CD4-positive, alpha-beta T cell treated with Interleukin-17A for 1 hour (primary cell): ENCODE data around the gene RPL35.
A peak's percentile ranks its signal among the peaks of the same experiment; 100 is the strongest.

Experiments used
- DNase-seq: peaks from one replicate; pipeline ENCODE4 v3.0.0-alpha.2; 2020

The RPL35 gene

DNA sequence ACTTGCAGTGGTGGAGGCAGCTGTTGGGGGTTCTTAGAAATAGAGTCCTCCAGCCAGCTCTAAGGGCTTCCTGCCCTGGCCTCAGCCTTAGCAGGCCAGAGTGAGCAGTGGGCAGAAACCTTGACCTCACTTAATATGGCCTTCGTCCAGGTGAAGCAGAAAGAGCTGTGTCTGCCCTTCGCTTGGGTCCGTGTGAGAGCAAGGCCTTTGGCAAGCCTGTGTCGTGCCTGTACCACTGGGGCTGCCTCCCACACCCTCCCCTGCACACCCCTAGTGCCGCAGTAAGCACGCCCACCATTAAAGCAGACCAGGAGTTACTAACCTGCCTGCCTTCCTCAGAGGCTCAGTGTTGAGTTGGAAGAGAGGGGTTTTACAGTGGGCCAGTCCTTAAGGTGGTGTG, 13.7 kb upstream of the RPL35 start:
- no peak for DNase-seq

DNA sequence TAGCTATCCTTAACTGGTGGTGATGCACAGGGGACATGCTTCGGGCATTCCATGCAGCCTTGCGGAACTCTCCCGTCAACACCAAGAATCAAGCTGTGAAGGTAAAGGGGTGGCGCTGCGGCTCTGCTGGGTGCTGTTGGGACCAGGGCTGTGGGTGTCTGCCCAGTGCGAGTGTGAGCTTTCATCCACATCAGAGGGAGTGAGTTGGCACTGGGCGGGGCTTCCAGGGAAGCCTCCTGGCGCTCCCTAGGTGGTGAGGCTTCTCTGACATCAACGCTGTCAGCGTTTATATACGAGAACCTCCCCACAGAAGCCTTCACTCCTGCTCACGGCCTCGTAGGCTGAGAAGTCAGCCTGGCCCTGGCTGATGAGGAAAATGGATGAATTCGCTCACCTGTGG, 11.9 kb upstream of the RPL35 start:
- DNase-seq = peak; percentile 67

DNA sequence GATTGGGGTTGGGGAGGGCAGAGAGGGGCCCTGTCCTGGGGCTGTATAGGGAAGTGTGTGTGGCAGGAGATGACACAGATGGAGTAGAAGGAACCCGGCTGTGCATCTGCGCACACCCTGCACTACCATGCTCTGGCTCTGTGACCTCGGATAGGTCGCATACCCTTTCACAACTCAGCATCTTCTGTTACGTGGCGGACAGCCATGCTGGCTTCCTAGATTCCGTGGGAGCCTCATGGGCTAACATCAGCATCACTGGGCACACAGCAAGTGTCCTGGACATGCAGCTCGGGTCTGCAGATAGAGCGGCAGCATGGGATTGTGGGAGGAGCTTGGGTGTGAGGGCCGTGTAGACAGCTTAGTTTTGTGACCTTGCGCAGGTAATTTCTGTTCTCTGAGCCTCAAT, 9.4 kb upstream of the RPL35 start:
- DNase-seq = no peak

DNA sequence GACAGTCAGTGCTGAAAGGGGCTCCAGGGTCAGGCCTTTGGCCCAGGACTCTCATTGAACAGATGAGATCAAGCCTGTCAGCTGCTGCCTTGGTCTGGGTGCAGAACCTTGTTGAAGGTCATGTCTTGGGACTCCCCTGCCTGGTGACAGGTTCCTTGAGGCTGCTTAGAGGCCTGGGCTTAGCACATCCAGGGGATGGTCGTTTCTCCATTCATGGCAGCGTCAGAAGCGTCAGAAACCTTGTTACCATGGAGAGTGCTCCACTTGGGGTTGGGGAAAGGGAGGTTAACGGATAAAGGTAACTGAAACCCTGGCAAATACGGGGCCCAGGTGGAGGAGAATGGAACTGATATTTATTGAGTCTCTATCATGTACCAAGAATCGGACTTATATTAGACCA, 9.0 kb upstream of the RPL35 start:
- peak; percentile 20 for DNase-seq

DNA sequence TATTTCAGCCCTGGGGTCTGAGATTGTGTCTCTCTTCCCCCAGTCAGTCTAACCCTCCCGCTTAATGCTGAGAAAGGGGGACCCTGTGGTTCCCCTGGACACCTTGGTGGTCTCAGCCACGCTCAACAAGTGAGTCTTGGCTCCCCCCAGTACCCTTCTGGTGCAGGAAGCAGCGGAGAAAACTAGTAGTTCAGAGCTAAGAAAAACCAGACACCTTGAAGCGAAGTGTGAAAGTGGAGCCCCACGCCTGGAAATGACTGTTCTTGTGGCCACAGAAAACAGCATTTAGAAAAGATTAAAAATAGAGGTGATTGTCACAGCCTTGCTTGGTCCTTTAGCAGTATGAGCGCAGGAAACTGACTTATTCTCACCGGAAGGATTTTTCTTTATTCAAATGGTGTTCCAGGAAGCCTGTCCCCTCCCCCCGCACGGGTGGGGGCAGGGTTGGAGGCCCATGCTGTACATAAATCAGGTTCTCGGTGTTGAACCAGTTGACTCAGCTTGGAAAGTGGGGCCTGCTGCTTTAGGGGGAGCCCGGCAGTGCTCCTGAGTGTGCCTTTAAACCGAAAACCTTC, 8.3 kb upstream of the RPL35 start:
- peak; percentile 87 for DNase-seq

DNA sequence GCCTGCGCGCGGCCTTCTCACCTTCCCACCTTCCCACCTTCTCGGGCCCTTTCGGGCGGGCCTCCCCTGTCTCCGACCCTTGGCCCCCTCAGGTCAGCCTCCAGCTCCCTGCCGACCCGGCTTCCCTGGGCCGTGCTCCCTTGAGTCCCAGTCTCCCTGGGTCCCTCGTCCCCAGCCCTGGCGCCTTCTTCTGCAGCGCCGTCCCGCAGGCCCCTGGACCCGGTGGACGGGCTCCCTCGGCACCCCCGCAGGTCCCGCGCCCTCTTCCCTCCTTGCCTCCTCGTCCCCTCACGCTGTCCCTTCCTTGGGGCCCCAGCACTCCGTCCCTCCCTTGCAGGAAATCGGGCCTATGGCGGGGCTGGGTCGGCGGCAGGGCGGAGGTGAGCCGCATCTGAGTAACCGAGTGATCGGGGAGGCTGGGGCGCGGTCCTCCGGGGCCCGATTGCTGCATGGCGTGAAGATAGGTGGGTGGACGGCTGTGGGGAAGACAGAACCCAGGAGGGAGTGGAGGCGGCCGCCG, 7.8 kb upstream of the RPL35 start:
- no peak for DNase-seq

DNA sequence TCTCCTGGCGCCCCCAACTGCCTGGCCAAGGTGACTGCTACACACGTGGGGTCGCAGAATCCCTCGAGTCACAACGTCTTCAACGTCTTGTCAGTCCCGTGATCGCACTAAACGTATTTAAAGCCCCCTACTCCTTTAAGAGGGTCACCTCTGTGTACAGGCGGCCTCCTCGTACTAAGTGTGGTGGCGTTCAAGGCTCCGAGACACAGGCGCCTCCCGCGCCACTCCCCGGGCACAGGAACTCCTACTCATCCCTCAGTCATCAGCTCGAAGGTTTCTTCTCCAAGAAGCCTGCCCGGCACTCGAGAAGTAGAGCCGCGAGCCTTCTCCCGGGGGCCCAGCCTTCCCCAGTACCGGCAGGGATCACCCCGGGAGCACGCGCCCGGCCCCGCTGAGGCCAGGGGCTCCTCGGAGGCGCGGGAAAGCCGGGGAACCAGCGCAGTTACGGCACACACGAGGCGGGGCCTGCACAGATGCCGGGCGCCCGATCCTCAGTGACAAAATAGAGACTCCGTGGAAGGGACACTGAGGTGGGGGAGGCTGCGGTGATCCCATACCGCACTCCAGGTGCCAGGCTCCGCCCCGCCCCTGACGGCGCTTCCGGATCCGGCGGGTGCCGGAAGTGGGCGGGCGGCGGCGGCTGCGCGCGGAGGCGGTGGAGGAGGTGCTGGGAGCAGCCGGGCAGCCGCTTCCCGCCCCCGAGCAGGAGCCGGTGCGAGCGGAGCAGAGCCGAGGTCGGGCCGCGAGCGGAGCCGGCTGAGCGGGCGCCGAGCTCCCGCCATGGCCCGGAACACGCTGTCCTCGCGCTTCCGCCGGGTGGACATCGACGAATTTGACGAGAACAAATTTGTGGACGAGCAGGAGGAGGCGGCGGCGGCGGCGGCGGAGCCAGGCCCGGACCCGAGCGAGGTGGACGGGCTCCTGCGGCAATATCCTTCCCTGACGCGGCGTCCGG, 7.0 kb upstream of the RPL35 start:
- peak; percentile 92 for DNase-seq

DNA sequence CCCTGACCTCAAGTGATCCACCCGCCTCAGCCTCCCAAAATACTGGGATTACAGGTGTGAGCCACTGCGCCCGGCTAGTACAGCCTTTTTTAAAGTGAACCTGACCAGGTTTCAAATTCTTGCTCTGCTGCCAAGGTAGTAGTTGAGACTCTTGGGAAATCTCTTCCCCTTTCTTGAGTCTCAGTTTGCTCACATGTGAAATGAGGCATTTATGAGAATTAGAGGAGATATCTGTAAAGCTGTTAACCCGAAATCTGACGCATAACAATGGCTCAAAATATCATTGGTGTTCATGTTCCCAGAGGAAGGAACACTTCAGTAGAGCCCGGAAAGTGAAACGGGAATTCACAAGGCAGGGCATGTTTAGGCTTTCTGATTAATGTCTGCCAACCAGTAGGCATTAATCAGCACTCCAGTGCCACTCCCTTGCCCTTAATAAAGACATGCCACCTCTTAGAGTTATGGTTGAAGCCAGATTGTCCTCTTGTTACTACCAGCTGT, 1.7 kb upstream of the RPL35 start:
- no peak for DNase-seq

DNA sequence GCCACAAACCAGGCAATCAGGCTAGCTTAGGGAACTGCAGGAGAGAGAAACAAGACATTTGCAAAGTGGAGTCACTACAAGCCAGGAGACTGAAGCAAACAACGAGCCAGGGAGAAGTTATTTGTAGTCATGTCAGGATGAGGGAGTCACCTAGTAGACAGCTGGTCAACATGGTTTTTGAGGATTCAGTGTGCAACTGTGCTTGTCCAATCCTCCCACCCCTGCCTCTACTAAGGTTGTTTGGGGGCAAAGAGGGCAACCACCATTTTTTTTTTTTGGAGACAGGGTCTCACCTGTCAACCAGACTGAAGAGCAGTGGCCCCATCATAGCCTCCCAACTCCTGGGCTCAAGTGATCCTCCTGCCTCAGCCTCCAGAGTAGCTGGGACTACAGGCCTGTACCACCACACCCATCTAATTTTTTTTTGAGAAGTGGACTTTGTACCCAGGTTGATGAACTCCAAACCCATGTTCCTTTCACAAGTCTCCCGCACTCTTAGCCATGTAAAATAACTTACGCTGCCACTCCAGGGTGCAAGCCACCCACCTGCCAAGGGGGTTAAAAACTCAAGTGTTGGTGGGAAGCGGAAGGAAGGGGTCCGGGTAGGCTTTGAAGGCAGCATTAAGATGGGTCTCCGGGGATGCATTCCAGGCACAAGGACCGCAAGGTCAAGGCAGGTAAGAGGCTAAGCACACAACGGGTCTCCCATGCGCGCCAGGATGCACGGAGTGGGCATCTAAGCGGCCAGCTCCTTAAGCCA, 995 bp downstream of the RPL35 start:
- DNase-seq = no peak

DNA sequence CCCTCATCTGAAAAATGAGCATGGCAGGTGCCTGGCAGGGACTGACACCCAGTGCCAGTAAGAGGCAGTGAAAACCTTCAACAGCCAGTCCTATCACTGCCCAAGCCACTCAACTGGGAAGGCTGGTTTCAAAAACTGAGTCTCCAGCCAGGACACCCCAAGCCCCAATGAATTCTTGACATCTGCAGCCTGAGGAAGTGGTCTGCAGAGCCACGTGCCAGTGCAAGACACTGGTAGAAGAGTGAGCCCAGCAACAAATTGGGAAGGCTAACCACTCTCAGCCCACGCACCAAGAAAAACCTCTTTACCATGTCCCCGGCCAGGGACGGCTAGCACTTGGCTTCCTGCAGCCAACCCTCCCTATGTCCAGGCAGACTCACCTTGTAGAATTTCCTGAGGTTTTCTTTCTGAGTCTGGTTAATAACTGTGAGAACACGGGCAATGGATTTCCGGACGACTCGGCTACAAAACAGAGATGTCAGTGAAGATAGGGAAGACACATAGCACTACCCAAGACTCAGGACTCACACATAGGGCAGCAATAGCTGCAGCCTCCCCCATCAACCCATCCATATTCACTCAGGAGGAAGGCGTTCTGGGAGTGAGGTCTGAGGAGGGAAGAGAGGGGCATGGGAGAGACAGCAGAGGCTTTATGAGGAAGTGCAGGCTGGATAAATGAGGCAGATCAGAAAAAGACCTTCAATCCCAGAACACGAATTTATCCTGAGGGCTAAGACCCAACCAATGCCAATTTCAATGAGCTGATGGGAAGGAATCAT, 1.8 kb downstream of the RPL35 start:
- no peak for DNase-seq

DNA sequence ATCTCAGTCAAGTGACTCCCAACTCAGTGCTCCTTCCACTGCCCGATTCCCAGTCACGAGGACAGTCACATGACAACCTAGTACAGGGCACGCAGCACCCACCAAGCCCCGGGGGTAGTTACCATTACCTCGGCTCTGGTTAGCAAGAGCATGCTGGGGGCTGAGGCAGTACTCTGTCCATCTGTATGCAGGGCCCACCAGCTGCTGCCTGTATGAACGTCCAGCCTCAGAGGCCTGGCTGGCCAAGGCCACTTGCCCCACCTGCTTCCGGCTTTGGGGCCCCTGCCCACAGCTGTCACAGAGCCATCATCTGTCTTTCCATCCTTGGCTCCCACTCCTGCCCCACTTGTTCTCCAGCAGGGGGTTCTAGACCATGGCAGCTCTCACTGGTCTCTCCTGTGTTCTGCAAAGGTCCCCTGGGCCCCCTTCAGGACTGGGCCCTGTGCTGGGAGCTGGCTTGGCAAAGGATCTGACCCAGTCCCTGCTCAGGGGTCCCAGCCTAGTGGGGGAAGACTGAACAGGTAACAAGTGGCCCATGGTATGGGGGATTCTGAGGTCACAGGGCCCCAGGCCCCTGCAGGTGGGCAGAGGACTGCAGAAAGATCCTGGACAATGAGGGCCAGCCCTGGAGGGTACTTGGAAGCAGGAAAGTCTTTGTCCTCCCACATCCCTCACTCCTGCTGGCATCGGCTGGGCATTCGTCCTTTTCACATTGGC, 3.3 kb downstream of the RPL35 start:
- DNase-seq = no peak

DNA sequence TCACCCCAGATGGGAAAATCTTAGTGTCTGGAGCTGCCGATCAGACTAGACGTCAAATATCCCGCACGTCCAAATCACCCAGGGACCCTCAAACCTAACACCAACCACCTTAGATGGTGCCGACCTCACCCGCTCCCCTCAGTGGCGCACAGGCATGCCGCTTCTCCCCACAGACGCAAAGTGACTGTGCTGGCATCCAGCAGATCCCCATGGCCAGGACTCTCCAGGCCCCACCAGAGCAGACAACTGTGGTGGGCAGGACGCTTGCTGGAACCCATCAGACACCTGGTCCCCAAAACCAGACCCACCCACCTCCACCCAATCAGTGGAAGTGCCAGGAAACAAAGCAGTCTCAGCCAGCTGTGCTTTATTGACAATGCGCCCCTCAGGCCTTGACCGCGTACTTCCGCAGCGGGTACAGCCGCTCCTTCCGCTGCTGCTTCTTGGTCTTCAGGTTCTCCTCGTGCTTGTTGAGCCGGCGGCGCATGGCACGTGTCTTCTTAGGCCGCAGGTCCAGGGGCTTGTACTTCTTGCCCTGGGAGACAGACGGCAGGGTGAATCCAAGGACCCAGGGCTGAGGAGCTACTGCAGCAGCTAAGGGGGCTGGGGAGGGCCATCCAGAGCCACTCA, 4.1 kb downstream of the RPL35 start:
- DNase-seq = no peak

DNA sequence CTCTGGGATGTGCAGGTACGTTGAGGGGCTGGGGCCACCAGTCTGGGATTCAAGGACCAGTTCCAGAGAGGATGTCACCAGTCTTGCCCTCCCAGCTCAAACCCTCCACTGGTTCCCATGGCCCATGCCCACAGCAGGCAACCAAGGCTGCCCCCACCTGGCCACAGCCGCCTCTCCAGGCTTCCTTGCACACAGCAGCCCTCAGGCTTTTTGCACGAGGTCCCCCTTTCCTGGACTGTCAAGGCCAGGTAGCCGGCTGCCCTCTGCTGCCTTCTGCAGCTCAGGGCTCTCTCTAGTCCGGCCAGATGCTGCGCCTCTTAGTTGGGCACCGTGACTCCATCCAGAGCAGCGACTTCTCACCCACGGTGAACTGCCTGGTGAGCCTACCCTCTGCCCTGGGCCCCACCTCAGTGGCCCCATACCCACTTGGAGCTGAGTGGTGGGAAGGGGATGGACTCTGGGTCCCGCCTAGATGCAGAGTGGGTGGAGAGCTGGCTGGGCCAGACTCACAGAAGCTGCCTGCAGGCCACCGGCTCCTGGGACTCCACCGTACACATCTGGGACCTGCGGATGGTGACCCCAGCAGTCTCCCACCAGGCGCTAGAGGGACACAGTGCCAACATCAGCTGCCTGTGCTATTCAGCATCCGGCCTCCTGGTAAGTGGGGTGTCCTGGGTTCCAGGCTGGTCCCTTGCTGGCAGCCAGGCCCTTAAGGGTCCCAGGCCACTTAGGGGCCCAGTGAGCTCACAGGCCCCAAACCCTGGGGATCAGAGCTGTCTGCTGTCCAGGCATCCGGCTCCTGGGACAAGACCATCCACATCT, 5.6 kb downstream of the RPL35 start:
- no peak for DNase-seq

DNA sequence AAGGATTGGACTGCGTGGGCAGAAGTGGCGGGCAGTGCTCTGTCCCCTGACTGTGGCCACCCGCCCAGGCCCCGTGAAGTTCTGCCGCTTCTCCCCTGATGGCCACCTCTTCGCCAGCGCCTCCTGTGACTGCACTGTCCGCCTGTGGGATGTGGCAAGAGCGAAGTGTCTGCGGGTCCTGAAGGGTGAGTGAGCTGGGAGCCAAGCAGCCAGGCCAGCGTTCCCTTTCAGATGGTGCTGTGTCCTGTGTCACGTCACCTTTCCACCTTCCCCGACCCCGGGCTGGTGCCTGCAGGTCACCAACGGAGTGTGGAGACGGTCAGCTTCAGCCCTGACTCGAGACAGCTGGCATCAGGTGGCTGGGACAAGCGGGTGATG, 6.2 kb downstream of the RPL35 start:
- no peak for DNase-seq

DNA sequence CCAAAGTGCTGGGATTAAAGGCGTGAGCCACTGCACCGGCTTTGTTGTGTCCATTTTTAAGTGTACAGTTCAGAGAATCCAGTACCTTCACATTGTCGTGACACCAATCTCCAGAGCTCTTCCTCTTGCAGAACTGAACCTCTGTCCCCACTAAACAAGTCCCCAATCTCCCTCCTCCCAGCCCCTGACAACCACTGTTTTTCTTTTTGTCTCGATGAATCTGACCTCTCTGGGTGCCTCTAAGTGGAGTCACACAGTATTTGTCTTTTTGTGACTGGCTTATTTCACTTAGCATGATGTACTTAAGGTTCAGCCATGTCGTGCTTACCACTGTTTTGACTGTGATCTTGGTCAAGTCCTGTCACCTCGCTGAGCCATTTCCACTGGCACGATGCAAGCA, 6.9 kb downstream of the RPL35 start:
- no peak for DNase-seq

DNA sequence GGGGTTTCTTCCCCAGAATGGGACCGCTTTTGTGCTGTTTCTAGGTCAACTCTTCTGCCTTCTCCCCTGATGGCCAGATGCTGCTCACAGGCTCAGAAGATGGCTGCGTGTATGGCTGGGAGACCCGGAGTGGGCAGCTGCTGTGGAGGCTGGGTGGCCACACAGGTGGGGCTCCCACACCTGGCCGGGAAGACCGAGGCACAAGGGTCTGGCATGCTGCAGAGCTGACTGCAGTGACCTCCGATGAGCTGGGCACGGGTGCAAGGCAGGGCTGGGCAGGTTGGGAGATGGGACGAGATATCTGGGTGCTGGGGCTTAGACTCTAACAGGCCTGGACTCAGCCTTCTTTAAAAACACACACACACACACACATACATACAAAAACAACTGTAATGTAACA, 7.6 kb downstream of the RPL35 start:
- DNase-seq = no peak

DNA sequence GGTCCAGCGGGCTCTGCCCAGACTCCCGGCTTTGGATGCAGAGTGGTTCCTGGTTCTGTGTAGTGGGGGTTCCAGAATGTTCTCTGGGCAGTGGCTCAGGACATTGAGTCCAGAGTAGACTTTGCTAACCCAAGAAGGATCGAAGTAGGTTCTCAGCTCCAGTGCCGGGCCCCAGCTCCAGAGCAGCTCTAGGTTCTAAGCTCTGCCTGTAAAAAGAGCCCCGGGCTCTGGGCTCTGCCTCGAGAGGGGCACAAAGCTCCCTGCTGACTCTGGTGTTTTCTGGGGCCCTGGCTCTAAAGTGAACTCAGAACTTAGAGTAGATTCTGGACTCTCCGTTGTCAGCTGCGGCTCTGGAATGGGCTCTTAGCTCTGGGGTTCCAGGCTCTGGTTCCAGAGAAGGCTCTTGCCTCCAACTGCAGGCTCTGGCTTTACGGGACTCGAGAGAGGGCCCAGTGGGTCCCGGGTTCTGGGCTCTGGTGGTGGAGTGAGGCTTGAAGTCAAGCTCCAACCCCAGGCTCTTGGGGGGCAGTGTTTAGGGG, 8.1 kb downstream of the RPL35 start:
- no peak for DNase-seq

DNA sequence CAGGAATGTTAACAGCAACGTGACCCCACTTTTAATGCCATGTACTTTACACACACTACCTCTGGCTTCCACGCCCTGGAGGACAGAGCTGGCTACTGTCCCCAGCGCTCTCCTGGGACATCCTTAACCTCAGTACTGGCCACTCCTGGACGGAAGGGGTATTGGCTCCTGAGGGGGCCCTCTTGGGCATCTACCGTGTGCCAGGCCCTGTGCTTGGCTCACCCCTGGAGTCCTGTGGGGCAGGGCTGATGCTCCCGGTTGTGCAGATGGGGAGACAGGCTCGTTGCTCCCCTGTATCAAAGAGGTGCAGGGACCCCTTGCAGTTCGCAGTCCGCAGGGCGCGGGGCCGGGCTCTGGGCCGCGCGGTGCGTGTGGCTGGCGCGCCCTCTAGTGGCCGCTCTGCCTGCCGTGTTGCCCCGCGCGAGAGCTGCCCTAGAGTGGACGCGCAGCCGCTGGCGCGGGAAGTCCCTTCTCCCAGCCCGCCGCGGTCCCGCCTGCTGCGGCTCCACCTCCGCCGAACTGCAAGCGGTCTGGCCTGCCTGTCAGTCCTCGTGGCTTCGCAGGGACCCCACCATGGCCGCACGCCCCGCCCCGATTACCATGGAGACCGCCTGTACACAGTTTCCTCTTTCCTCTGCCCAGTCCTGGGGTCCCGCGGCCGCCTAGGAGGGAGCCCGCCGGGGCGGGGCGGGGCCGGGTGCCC, 8.8 kb downstream of the RPL35 start, which contains the start of gene WDR38:
TSS of gene WDR38 (plus strand) at position 632 of the 703 bp plus-strand sequence. CDS start 72 bp downstream, outside the sequence.
- DNase-seq = peak; percentile 93

DNA sequence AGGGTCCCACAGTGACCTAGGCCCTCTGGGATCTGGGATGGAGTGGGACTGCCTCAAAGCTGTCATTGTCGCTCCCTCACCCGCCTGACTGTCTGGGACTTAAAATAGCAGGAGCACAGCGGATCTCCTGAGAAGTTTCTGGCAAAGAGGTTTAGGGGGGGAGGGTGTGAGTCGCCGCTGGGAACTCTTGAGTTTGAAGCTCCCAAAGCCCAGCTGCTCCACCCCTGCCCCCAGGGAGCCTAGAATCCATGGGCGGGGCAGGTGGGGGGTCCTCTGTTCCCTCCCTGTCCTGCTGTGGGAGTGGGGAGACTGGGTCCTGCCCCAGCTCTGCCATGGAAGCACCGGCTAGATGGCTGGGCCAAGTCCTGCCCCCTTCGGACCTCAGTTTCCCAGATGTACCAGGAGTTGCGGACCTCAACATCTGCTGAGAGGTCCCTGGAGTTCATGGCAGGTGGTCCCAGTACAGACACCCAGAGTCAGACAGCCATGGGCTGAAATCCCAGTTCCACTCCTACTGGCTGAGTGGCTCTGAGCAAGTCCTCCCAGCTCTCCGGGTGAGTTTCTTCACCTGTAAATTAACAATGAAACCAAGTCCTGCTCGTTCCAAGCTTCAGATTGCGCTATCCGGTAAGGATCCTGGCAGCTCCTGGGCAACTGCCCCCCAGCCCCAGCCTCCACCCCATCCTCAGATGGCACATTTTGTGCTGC, 9.5 kb downstream of the RPL35 start:
- DNase-seq = no peak
